GM10248 (cell line): Measurements from ENCODE around the gene AATF.

ENCODE experiments used
- CTCF ChIA-PET: fragments of 300-600 bp; sonication (Branson Sonifier 250); formaldehyde crosslinking; extraction: SDS; loops from one replicate; lab custom pipeline; 2021; ENCODE audit warnings: antibody characterized with exemption; lab: Yijun Ruan, JAX
- POLR2A ChIA-PET: fragments of 350-650 bp; sonication (Branson Sonifier 250); formaldehyde crosslinking; extraction: SDS; loops from one replicate; lab custom pipeline; 2020; ENCODE audit warnings: antibody characterized with exemption; lab: Yijun Ruan, JAX
- DNase-seq: peaks from one replicate; pipeline ENCODE4 v3.0.0; 2012; ENCODE audit errors: extremely low spot score
- CTCF ChIP-seq: IDR thresholded peaks from 2 replicates; pipeline ENCODE4 v1.5.1; 2012; ENCODE audit warnings: mild to moderate bottlenecking, low read depth; ENCODE audit errors: extremely low read depth, missing control alignments, control extremely low read depth

The AATF gene

GRCh38 chr17:37043201-37043600, 94.4 kb downstream of the AATF start:
- no peak for TF ChIP-seq CTCF
- CTCF ChIA-PET: interaction anchor here (7.8 kb wide), 1 partner anchor 415 kb away, joined by 61 read pairs; no protein-coding TSS in a partner anchor
- no peak for DNase-seq
- POLR2A ChIA-PET: no interaction called here

- ChIA-PET POLR2A (no interaction called here), CTCF (interaction anchor here (1.2 to 7.8 kb wide), 5 partner anchors 9 to 443 kb away, joined by 4 to 61 read pairs (median 43); partner anchors contain the start of gene MRM1)
- DNase-seq: no peak
- no peak for TF ChIP-seq CTCF
Observed at GRCh38 chr17:37045351-37045922, 96.7 kb downstream of the AATF start.

GRCh38 chr17:37047631-37048104, 98.9 kb downstream of the AATF start:
- TF ChIP-seq CTCF: peak; percentile 79
- CTCF ChIA-PET: interaction anchor here (0.7 to 7.8 kb wide), 51 partner anchors 10 to 450 kb away, joined by 3 to 61 read pairs (median 4); partner anchors contain the start of genes LHX1 and MRM1
- POLR2A ChIA-PET: no interaction called here
- peak; percentile 76 for DNase-seq

- CTCF ChIA-PET: interaction anchor here (1.1 to 7.8 kb wide), 16 partner anchors 8 to 447 kb away, joined by 3 to 61 read pairs (median 6); partner anchors contain the start of gene MRM1
- POLR2A ChIA-PET: no interaction called here
- no peak for DNase-seq
- no peak for TF ChIP-seq CTCF
Observed at GRCh38 chr17:37048811-37049210, 100.1 kb downstream of the AATF start.

GRCh38 chr17:37050920-37051319, 102.2 kb downstream of the AATF start:
- TF ChIP-seq CTCF: no peak
- DNase-seq: no peak
- POLR2A ChIA-PET: no interaction called here
- CTCF ChIA-PET: interaction anchor here (1.2 to 1.8 kb wide), 2 partner anchors 38 to 447 kb away, joined by 3 to 4 read pairs; no protein-coding TSS in a partner anchor

GRCh38 chr17:37051381-37051780, 102.6 kb downstream of the AATF start:
- no peak for TF ChIP-seq CTCF
- ChIA-PET CTCF (interaction anchor here (1.2 to 1.8 kb wide), 2 partner anchors 38 to 448 kb away, joined by 3 to 4 read pairs; no protein-coding TSS in a partner anchor), POLR2A (no interaction called here)
- no peak for DNase-seq
